Measurements from ENCODE around the gene TMEM186.

Gene TMEM186

DNA sequence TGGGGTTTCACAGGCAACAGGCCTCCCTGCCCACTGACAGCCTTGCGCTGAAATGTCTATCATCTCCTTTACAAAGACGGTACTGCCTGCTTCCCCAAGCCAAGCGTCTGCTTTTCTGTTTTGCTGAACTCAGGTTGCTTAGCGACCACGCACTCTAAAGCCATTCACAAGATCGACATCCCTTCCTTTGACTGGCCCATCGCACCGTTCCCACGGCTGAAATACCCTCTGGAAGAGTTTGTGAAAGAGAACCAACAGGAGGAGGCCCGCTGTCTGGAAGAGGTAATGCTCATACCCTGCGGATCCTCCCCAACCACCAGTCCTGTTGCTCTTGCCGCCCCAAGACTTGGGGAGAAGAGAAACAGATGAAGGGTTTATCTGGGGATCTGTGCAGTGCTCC is 28.7 kb downstream of the TMEM186 start:
- Histone ChIP-seq H2AFZ (ENCODE audit: low read depth, low read length, severe bottlenecking) (no peak overlapping the region), H4K20me1 (ENCODE audit: low read depth, low read length) (no peaks in the 10 kb centered on the region), H3K9ac (ENCODE audit: low read length) (no peak overlapping the region), H3K9me3 (ENCODE audit: insufficient read depth, low read length) (no peaks in the 10 kb centered on the region), H3K36me3 (ENCODE audit: low read length) (no peaks in the 10 kb centered on the region), H3F3A (ENCODE audit: insufficient read depth) (no peaks in the 10 kb centered on the region), H3K4me3 (ENCODE audit: insufficient read depth, low read length, poor library complexity, severe bottlenecking) (no peak overlapping the region), H3K4me2 (ENCODE audit: low read depth, low read length, poor library complexity, severe bottlenecking) (no peak overlapping the region), H3K9me2 (replicated peaks; ENCODE audit: insufficient read depth, low read length) (no peaks in the 10 kb centered on the region), H3K27ac (ENCODE audit: low read depth, low read length) (no peak overlapping the region), H3K79me2 (ENCODE audit: insufficient read depth, low read length) (no peaks in the 10 kb centered on the region), H3K27me3 (ENCODE audit: low read length) (no peaks in the 10 kb centered on the region)
- no peak for TF ChIP-seq CTCF (IDR thresholded peaks at IDR 0.05; ENCODE audit: insufficient read depth, low read length, poor library complexity, severe bottlenecking)
- no peak for TF ChIP-seq EZH2phosphoT487 (conservative IDR thresholded peaks at IDR 0.05; ENCODE audit: low read length)

DNA sequence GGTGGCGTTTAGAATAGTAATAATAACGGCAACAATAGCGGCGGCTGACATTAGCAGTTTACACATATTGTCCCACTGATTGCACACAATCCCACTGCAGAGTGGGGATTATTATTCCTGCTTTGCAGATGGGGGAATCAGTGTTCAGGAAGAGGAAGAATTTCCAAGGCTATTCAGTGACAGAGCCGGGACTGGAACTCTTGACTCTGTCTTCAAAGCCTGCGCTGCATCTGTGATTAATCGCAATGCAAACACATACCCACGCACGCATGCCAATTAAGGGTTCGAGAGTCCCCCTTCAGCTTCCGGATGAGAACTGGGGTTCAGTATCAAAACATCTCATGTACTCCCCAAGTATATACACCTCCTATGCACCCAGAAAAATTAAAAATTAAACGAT is 29.2 kb downstream of the TMEM186 start:
- no peak for TF ChIP-seq CTCF (IDR thresholded peaks at IDR 0.05; ENCODE audit: insufficient read depth, low read length, poor library complexity, severe bottlenecking)
- no peak for TF ChIP-seq EZH2phosphoT487 (conservative IDR thresholded peaks at IDR 0.05; ENCODE audit: low read length)
- Histone ChIP-seq H4K20me1 (ENCODE audit: low read depth, low read length) (no peaks in the 10 kb centered on the region), H3K9me3 (ENCODE audit: insufficient read depth, low read length) (no peaks in the 10 kb centered on the region), H3K27ac (ENCODE audit: low read depth, low read length) (no peak overlapping the region), H3K9me2 (replicated peaks; ENCODE audit: insufficient read depth, low read length) (no peaks in the 10 kb centered on the region), H3K27me3 (ENCODE audit: low read length) (no peaks in the 10 kb centered on the region), H2AFZ (ENCODE audit: low read depth, low read length, severe bottlenecking) (no peak overlapping the region), H3F3A (ENCODE audit: insufficient read depth) (no peaks in the 10 kb centered on the region), H3K79me2 (ENCODE audit: insufficient read depth, low read length) (no peaks in the 10 kb centered on the region), H3K9ac (ENCODE audit: low read length) (no peak overlapping the region), H3K4me2 (ENCODE audit: low read depth, low read length, poor library complexity, severe bottlenecking) (no peak overlapping the region), H3K4me3 (ENCODE audit: insufficient read depth, low read length, poor library complexity, severe bottlenecking) (no peak overlapping the region), H3K36me3 (ENCODE audit: low read length) (no peaks in the 10 kb centered on the region)

GRCh38 chr16:8767176-8767575 is 30.3 kb downstream of the TMEM186 start:
- no peaks in the 10 kb centered on the region for H3K27me3 ChIP-seq (ENCODE audit: low read length)
- no peaks in the 10 kb centered on the region for H3F3A ChIP-seq (ENCODE audit: insufficient read depth)
- H3K9ac ChIP-seq (ENCODE audit: low read length): no peak overlapping the region
- H3K4me3 ChIP-seq (ENCODE audit: insufficient read depth, low read length, poor library complexity, severe bottlenecking): no peak overlapping the region
- TF ChIP-seq EZH2phosphoT487 (conservative IDR thresholded peaks at IDR 0.05; ENCODE audit: low read length) (no peak), CTCF (IDR thresholded peaks at IDR 0.05; ENCODE audit: insufficient read depth, low read length, poor library complexity, severe bottlenecking) (no peak)
- H2AFZ ChIP-seq (ENCODE audit: low read depth, low read length, severe bottlenecking): no peak overlapping the region
- H3K9me3 ChIP-seq (ENCODE audit: insufficient read depth, low read length): no peaks in the 10 kb centered on the region
- no peaks in the 10 kb centered on the region for H3K9me2 ChIP-seq (replicated peaks; ENCODE audit: insufficient read depth, low read length)
- H3K79me2 ChIP-seq (ENCODE audit: insufficient read depth, low read length): no peaks in the 10 kb centered on the region
- H3K27ac ChIP-seq (ENCODE audit: low read depth, low read length): no peak overlapping the region
- no peak overlapping the region for H3K4me2 ChIP-seq (ENCODE audit: low read depth, low read length, poor library complexity, severe bottlenecking)
- no peaks in the 10 kb centered on the region for H3K36me3 ChIP-seq (ENCODE audit: low read length)
- H4K20me1 ChIP-seq (ENCODE audit: low read depth, low read length): no peaks in the 10 kb centered on the region
